Measurements from ENCODE around the gene SULT1B1.

The SULT1B1 gene

DNA sequence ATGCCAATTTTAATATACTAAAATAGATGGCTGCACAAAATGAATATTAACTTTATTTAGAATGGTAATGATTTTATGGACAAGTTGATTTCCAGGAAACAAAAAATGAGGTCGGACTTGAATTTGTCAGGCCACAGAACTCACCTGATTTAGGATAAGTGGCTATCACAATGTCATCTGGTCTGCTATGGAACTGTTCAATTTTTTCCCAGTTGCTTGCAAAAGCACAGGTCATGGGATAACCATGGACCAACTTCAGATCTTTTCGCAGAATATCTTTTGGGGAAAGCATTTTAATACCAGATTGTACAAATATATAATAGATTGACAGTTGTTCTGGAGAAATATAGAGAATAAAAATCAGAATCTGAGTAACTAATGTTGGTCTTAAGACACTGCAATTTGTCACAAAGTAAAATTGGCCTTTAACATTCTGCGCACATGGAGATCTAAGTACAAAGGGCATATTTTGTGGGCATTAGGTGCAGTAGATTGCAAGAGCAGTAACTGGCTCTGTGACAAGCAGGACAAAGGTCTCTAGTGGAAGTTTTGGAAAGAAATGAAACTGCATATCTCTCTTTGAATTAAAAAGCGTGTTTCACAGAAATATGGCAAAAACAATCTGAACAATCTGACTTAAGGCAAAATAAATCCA, 5.4 kb downstream of the SULT1B1 start:
- no peak for DNase-seq (ENCODE audit: low read depth)
- no peak overlapping the region for H3K4me3 ChIP-seq (ENCODE audit: low read depth, low read length)

- DNase-seq (ENCODE audit: low read depth), result peak; percentile 62
- H3K4me3 ChIP-seq (ENCODE audit: low read depth, low read length), result no peak overlapping the region
Measured at GRCh38 chr4:69753686-69754085, 6.7 kb downstream of the SULT1B1 start.

- no peak for DNase-seq (ENCODE audit: low read depth)
- no peak overlapping the region for H3K4me3 ChIP-seq (ENCODE audit: low read depth, low read length)
Measured at GRCh38 chr4:69750346-69750745, 10.1 kb downstream of the SULT1B1 start.

GRCh38 chr4:69749771-69750170, 10.6 kb downstream of the SULT1B1 start:
- no peak for DNase-seq (ENCODE audit: low read depth)
- no peak overlapping the region for H3K4me3 ChIP-seq (ENCODE audit: low read depth, low read length)

DNA sequence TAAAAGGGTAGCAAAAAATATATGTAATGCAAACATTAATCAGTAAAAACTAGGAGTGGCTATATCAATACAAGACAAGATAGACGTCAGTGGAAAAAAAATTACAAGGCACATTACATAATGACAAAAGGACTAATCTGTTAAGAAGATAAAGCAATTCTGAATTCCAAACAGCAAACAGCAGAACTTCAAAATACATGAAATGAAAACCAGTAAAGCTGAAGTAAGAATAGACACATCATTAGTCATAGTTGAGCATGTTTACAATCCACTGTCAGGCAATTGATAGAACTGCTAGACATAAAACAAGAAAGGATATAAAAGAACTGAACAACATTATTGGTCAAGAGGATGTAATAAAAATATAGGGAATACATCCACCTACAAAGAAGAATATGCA, 12.2 kb downstream of the SULT1B1 start:
- no peak for DNase-seq (ENCODE audit: low read depth)
- H3K4me3 ChIP-seq (ENCODE audit: low read depth, low read length), result no peak overlapping the region

DNA sequence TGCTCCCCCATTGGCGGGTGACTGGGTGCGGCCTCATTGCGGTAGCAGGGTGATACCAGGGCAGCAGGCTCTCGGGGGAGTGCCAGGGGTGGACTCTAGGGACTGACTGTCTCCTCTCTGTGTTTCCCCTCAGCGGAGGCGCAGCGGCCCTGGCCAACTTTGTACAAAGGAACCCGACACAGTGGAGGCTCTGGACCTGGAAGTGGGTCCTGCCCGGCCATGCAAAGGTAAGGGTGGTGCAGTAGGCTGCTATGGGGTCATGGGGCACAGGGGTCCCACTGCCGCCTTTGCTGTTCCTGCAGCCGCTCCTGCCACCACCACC, 16.3 kb downstream of the SULT1B1 start:
- DNase-seq (ENCODE audit: low read depth), result no peak
- H3K4me3 ChIP-seq (ENCODE audit: low read depth, low read length), result no peak overlapping the region

GRCh38 chr4:69743476-69744156, 16.8 kb downstream of the SULT1B1 start:
- no peak for DNase-seq (ENCODE audit: low read depth)
- H3K4me3 ChIP-seq (ENCODE audit: low read depth, low read length), result no peak overlapping the region

DNA sequence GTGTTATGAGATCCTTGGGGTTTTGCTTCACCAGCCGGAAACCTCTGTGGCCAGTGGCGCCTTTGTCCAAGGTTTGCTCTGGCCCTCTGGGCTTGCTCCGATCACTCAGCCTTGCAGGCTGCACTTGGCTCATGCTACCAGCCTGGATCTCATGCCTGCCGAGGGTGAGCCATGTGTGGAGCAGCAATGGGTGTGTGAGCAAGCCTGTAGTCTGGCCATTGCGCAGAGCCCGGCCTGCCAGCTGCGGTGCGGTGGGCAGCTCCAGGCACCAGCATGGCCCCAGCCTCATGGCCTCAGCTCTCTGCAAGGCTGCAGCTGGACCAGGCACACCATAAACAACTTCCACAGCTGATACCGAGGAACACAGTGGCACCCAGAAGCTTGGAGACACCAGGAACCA, 17.8 kb downstream of the SULT1B1 start:
- no peak for DNase-seq (ENCODE audit: low read depth)
- H3K4me3 ChIP-seq (ENCODE audit: low read depth, low read length), result no peak overlapping the region

- H3K4me3 ChIP-seq (ENCODE audit: low read depth, low read length), result no peak overlapping the region
- no peak for DNase-seq (ENCODE audit: low read depth)
Measured at GRCh38 chr4:69738872-69739271, 21.5 kb downstream of the SULT1B1 start.

DNA sequence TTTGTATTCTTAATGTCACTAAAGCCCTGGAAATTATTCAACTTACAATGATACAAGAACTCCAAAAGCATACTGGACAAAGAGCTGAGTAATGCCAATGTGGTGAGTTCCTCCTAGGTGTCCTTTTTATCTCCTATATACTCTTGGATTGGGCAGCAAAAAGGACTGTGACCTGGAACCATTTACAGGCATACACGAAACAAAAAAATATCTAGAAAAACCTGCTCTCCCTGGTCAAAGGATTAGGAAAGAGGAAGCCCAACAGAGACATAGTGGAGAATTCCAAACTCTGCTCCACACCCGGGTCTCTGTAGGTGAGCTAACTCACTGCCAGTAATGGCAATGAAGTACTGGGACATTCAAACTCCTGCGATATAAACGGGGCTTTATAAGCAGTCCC, 25.3 kb downstream of the SULT1B1 start:
- no peak for DNase-seq (ENCODE audit: low read depth)

GRCh38 chr4:69731847-69732246, 28.6 kb downstream of the SULT1B1 start:
- H3K4me3 ChIP-seq (ENCODE audit: low read depth, low read length), result no peak overlapping the region
- no peak for DNase-seq (ENCODE audit: low read depth)

More for the DNA sequence above, 25.3 kb downstream of the SULT1B1 start:
- H3K4me3 ChIP-seq (ENCODE audit: low read depth, low read length), result no peak overlapping the region

- no peak overlapping the region for H3K4me3 ChIP-seq (ENCODE audit: low read depth, low read length)
- DNase-seq (ENCODE audit: low read depth), result peak; percentile 79
Measured at GRCh38 chr4:69731241-69731640, 29.2 kb downstream of the SULT1B1 start.

DNA sequence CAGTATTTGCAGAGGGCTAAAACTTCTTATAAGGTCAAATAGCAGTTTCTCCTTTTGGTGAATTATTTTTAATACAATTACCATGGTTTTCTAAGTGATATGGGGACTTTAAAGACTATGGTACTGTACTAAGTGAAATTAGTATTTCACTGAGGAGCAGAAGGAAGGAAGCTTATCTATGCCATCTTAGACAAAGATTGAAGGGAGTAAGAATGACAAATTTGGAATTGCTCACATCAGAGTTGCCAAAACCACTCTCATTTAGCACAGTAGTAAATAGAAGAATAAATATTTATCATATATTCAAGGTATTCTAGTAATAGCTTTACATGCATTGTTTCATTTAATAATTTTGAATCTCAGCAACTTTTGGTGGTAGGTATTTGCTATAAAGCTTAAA, 30.4 kb downstream of the SULT1B1 start:
- DNase-seq (ENCODE audit: low read depth), result no peak

DNA sequence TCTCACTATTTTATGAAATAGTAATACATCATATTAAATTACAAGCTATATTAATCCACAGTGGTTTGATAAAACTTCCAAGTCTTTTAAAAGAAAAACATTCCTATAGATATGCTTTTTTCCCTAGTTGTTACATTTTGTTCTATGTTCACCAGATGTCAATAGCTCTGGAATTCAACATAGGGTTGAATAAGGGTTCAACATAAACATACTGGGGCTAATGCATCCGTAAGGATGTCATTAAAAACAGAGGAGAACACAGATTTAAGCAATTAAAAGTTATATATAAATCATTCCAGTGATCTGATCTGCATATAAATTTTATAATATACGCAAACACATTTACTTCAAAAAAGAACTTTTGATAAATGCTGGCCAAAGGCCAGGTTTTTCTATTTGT, 32.5 kb downstream of the SULT1B1 start:
- no peak overlapping the region for H3K4me3 ChIP-seq (ENCODE audit: low read depth, low read length)
- DNase-seq (ENCODE audit: low read depth), result no peak

More for the DNA sequence above, 30.4 kb downstream of the SULT1B1 start:
- H3K4me3 ChIP-seq (ENCODE audit: low read depth, low read length), result no peak overlapping the region

GRCh38 chr4:69727426-69727825, 33.0 kb downstream of the SULT1B1 start:
- H3K4me3 ChIP-seq (ENCODE audit: low read depth, low read length), result no peak overlapping the region
- no peak for DNase-seq (ENCODE audit: low read depth)

- no peak for DNase-seq (ENCODE audit: low read depth)
- H3K4me3 ChIP-seq (ENCODE audit: low read depth, low read length), result no peak overlapping the region
Measured at GRCh38 chr4:69726971-69727370, 33.4 kb downstream of the SULT1B1 start.

GRCh38 chr4:69718396-69719271, 41.8 kb downstream of the SULT1B1 start:
- H3K4me3 ChIP-seq (ENCODE audit: low read depth, low read length), result no peak overlapping the region
- DNase-seq (ENCODE audit: low read depth), result peak; percentile 49

DNA sequence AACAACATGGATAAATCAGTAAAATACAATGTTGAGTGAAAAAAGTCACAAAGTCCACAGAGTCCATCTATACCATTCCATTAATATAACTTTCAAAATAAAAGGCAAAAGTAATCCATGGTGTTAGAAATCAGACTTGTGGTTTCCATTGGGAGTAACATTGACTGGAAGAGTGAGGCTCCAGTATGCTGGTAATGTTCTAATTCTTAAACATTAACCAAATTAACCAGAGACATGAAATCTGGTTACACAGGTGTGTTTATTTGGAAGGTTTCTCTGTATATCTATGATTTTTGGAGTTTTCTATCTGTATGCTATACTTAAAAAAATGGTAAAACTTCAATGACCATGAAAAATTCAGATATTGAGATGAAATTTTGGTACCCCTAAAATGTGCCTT, 42.6 kb downstream of the SULT1B1 start:
- no peak for DNase-seq (ENCODE audit: low read depth)
- H3K4me3 ChIP-seq (ENCODE audit: low read depth, low read length), result no peak overlapping the region

- DNase-seq (ENCODE audit: low read depth), result no peak
- H3K4me3 ChIP-seq (ENCODE audit: low read depth, low read length), result no peak overlapping the region
Measured at GRCh38 chr4:69716654-69717053, 43.8 kb downstream of the SULT1B1 start.

DNA sequence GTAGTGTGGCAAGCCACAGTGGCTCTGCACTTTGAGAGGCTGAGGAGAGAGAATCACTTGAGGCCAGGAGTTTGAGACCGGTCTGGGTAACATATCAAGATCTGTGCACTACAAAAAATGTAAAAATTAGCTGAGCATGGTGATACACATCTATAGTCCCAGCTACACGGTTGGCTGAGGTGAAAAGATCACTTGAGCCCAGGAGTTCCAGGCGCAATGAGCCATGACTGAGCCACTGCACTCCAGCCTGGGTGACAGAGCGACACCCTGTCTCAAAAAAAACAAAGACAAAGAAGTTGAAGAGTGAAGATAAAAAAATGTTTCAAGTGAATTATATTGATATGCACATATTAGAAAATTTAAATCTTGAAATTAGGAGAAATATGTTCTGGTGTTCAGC, 46.3 kb downstream of the SULT1B1 start:
- H3K4me3 ChIP-seq (ENCODE audit: low read depth, low read length), result no peak overlapping the region
- no peak for DNase-seq (ENCODE audit: low read depth)

GRCh38 chr4:69713593-69713992, 46.8 kb downstream of the SULT1B1 start:
- no peak overlapping the region for H3K4me3 ChIP-seq (ENCODE audit: low read depth, low read length)
- DNase-seq (ENCODE audit: low read depth), result peak; percentile 81
